GM21529 (cell line): ENCODE results near the gene HDGFL2.

Experiments
- ATAC-seq: cut with Tn5 transposase; IDR thresholded peaks from one replicate; pipeline ENCODE4 v1.9.1; 2021; ENCODE audit not compliant: unreplicated experiment

Gene HDGFL2

GRCh38 chr19:4496304-4496703, 24.2 kb downstream of the HDGFL2 start:
- ATAC-seq, result no peak

DNA sequence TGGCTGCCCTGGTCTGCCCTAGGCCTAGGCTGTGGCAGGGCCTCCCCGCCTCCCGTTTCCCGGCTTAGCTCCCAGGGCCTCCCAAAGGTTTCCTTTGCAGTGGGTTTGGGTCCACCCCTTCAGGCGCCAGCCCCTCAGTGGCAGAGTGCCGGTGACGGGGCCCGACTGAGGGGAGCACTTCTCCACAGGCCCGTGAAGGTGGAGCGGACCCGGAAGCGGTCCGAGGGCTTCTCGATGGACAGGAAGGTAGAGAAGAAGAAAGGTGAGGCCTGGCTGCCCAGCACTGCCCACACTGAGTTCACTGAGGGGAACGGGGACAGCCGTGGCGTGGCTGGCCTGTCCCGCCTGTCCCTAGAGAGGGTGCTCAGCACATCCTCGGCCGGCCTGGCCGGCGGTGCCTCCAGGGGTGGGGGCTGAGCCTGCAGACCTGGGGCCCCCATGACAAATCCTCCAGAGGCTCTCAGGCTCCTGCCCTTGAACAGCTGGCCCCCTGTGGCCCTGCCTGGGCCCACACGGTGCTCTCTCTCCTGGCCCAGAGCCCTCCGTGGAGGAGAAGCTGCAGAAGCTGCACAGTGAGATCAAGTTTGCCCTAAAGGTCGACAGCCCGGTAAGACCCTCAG, 25.8 kb downstream of the HDGFL2 start:
- no peak for ATAC-seq

- no peak for ATAC-seq
These were observed 26.6 kb downstream of the HDGFL2 start for GRCh38 chr19:4498694-4499093.

GRCh38 chr19:4499318-4499717, 27.2 kb downstream of the HDGFL2 start:
- no peak for ATAC-seq

GRCh38 chr19:4499855-4500254, 27.8 kb downstream of the HDGFL2 start:
- ATAC-seq, result no peak

DNA sequence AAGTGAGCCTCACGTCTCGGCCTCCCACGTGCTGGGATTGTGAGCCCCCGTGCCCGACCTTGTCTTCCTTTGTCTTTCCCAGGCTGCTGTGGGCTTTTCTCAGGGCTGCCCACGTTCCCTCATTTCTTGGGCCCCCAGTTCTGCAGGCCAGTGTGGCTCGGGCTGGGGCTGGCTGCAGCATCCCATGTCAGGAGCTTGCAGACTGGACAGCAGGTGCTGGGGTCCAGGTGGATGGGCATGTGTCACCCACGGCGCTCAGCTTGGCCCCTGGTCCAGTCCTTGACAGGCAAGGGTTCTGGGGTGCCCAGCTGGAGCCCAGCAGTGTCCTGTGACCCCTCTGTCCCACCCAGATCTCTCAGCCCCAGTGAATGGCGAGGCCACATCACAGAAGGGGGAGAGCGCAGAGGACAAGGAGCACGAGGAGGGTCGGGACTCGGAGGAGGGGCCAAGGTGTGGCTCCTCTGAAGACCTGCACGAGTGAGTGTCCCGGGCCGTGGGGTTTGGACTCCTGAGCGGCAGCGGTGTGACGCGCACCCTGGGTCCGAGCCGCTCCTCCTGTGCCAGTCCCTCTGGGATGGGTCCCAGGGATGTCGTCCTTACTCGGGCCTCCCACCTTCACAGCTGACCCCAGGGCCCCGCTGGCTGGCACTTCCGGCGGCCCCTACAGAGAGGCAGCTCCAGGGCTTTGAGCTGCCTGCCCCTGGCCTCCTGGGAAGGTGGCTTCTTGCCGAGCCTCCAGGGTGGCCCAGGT, 28.9 kb downstream of the HDGFL2 start:
- no peak for ATAC-seq

GRCh38 chr19:4501691-4502090, 29.6 kb downstream of the HDGFL2 start:
- no peak for ATAC-seq

DNA sequence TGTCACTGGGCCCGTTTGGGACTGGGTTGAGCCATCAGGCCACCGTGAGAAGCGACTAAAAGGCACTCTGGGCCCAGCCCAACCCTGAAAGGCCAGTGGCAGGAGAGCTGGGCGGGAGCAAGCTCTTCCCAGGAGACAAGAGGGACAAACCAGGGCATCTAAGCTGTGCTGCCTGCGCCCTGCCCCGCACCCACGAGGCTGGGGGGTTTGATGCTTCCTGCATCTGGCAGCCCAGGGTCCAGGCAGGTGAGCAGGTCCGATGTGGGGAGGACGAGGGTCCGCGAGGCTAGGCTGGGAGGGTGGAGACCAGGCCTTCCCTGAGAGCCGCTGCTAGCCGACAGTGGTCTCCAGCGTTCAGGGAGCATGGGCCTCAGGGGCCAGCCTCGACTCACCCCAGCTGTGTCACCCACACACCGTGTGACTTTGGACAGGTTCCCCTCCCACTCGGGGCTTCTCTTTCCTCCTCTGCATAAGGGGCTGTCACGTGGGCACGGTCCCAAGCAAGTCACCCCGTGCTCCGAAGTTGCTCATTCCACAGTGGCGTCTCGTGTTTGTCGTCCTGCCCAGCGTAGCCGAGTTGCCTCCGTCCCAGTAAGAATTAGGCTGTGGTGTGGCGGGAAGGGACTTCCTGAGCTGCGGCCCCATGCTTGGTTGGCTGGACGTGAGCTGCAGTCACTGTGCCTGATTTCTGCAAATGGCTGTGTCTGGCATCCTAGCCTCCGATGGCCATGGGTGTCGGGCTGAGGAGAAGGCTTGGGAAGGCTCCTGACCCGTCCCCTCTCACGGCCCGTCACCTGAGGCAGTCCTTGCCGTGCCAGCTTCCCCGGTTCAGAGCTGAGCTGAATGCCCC, 30.4 kb downstream of the HDGFL2 start:
- ATAC-seq, result no peak

GRCh38 chr19:4503132-4503824, 31.2 kb downstream of the HDGFL2 start:
- no peak for ATAC-seq

DNA sequence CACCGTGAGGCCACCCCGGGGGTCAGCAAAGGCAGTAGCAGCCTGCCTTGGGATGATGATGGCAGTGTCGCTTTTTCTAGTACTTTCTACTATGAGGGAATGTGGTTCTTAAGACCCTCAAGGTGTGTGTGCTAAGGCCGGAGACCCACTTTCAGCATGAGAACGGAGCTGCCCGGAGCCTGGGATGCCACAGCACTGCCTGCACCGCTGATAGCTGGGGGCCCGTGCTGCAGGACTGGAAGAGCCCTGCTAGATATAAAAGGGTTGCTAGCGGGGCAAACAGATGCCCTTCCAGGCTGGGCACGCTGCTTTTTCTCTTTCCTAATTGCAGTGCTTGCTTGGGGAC, 31.7 kb downstream of the HDGFL2 start:
- no peak for ATAC-seq

- ATAC-seq, result no peak
These were observed 32.2 kb downstream of the HDGFL2 start for GRCh38 chr19:4504297-4504701.

- no peak for ATAC-seq
These were observed 32.9 kb downstream of the HDGFL2 start for GRCh38 chr19:4504891-4505569.

GRCh38 chr19:4505570-4506448, 33.7 kb downstream of the HDGFL2 start:
- no peak for ATAC-seq

GRCh38 chr19:4506449-4507149, 34.5 kb downstream of the HDGFL2 start:
- no peak for ATAC-seq

GRCh38 chr19:4507150-4507452, 35.0 kb downstream of the HDGFL2 start:
- ATAC-seq, result no peak

DNA sequence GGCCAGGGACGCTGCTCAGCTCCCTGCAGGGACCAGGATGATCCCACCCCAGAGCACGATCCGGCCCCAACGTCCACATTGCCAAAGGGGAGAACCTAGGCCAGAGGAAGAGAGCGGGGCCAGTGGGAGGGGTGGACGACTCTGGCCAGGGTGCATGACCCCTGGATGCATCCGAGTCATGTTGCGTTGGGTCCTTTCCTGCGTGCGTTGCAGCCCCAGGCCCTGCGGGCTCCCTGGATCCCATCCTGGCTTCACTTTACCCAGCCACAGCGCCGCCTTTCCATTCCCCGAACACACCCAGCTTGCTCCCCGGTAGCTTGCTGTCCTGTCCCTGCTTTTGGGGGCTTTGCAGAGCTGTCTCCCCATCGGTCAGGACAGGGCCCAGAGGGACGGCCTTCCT, 35.7 kb downstream of the HDGFL2 start:
- ATAC-seq, result no peak

DNA sequence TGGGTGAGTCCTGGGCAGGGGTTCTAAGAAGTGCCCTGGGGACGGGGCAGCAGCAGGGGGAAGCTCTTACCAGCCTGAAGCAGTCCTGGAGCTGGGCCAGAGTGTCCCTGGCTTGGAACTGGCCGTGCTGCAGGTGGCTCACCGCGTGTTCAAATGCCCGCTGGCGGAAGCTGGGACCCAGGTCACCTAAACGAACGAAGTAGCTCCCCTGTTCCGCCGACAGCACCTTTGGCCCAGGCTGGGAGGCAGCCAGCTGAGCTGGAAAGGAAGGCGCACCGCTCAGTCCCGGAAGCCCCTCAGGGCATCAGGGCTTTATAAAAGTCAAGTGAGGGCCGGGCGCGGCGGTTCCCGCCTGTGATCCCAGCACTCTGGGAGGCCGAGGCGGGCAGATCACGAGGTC, 36.6 kb downstream of the HDGFL2 start:
- ATAC-seq, result no peak

DNA sequence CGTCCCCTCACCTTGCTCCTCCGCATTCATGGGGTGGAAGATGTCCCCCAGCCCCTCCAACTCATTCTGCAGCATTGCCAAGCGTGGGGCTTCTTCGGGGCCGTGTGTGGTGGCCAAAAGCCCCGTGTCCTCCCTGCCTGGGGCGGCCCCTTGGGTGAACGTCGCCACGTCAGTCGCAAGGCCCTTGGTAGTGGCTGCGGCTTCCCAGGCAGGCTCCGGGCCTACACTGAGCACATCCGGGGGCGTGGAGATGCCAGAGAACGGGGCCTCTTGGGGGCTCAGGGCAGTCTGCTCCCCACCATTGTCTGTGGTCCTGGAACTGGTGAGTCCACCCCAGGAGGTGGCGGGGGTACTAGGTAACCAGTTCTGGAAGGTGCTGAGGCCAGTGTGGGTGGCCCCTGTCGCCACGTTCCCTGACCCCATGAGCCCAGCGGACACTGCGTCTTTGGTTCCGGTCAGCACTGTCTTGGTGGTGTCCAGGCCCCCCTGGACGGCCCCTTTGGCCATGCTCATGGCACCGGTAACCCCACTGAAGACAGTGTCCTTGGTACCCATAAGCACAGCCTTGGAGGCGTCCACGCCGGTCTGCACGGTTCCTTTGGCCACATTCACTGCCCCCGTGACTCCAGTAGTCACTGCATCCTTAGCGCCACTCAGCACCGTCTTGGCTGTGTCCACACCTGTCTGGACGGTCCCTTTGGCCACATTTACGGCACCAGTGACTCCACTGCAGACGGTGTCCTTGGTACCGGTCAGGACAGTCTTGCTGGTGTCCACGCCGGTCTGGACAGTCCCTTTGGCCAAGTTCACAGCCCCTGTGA, 38.5 kb downstream of the HDGFL2 start:
- ATAC-seq, result no peak
